Measurements from ENCODE around the gene ZNF438.
"Not testable (repeated sequence)": the region's sequence is repeated elsewhere in the genome, so short reads cannot be mapped to it uniquely, and the experiment has no call there.

DNA sequence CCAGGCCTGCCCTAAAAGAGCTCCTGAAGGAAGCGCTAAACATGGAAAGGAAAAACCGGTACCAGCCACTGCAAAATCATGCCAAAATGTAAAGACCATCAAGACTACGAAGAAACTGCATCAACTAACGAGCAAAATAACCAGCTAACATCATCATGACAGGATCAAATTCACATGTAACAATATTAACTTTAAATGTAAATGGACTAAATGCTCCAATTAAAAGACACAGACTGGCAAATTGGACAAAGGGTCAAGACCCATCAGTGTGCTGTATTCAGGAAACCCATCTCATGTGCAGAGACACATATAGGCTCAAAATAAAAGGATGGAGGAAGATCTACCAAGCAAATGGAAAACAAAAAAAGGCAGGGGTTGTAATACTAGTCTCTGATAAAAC, 82.4 kb downstream of the ZNF438 start:
- not testable (repeated sequence) for TF ChIP-seq POLR2A (IDR thresholded peaks at IDR 0.05)
- TF ChIP-seq, protein P1, sequence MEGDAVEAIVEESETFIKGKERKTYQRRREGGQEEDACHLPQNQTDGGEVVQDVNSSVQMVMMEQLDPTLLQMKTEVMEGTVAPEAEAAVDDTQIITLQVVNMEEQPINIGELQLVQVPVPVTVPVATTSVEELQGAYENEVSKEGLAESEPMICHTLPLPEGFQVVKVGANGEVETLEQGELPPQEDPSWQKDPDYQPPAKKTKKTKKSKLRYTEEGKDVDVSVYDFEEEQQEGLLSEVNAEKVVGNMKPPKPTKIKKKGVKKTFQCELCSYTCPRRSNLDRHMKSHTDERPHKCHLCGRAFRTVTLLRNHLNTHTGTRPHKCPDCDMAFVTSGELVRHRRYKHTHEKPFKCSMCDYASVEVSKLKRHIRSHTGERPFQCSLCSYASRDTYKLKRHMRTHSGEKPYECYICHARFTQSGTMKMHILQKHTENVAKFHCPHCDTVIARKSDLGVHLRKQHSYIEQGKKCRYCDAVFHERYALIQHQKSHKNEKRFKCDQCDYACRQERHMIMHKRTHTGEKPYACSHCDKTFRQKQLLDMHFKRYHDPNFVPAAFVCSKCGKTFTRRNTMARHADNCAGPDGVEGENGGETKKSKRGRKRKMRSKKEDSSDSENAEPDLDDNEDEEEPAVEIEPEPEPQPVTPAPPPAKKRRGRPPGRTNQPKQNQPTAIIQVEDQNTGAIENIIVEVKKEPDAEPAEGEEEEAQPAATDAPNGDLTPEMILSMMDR (IDR thresholded peaks at IDR 0.05), result not testable (repeated sequence)
